Loucy (cell line): ENCODE results near the gene RPTOR.

Source experiments
- CTCF ChIP-seq: fragments of 200-600 bp; sonication (generic); conservative IDR thresholded peaks from 2 replicates; pipeline ENCODE4 v1.5.1; 2014; ENCODE audit warnings: mild to moderate bottlenecking, antibody characterized with exemption, low read length
- EZH2phosphoT487 ChIP-seq: fragments of 200-600 bp; IDR thresholded peaks from 2 replicates; pipeline ENCODE4 v1.6.1; 2018; ENCODE audit warnings: antibody characterized with exemption, mild to moderate bottlenecking, moderate library complexity, borderline replicate concordance

GRCh38 chr17:80919331-80920311 lies 375.0 kb downstream of the RPTOR start:
- TF ChIP-seq CTCF: no peak
- no peak for TF ChIP-seq EZH2phosphoT487
